GM10266 (cell line): Measurements from ENCODE around the gene OLA1.
"Not testable (repeated sequence)": the region's sequence is repeated elsewhere in the genome, so short reads cannot be mapped to it uniquely, and the experiment has no call there.

Experiments
- DNase-seq: peaks from one replicate; pipeline ENCODE4 v3.0.0; 2012; ENCODE audit errors: extremely low spot score
- TF ChIP-seq, protein P1 (sequence below): IDR thresholded peaks from 2 replicates; pipeline ENCODE4 v1.5.1; 2012; ENCODE audit warnings: mild to moderate bottlenecking, low read depth; ENCODE audit not compliant: control insufficient read depth, insufficient read depth; ENCODE audit errors: missing control alignments

The OLA1 gene

DNA sequence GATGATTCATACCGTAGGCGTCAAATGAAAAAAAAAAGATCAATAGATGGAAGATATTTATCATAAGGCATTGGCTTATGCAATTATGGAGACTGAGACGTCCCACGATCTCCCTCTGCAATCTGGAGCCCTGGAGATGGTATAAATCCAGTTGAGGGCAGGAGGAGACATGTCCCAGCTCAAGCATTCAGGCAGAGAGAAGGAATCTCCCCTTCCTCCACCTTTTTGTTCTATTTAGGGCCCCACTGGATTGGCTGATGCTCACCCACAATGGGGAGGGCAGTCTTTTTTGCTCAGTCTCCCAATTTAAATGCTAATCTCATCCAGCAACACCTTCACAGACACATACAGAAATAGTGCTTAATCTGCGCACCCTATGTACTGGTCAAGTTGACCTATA lies 18.0 kb upstream of the OLA1 start:
- TF ChIP-seq, protein P1, sequence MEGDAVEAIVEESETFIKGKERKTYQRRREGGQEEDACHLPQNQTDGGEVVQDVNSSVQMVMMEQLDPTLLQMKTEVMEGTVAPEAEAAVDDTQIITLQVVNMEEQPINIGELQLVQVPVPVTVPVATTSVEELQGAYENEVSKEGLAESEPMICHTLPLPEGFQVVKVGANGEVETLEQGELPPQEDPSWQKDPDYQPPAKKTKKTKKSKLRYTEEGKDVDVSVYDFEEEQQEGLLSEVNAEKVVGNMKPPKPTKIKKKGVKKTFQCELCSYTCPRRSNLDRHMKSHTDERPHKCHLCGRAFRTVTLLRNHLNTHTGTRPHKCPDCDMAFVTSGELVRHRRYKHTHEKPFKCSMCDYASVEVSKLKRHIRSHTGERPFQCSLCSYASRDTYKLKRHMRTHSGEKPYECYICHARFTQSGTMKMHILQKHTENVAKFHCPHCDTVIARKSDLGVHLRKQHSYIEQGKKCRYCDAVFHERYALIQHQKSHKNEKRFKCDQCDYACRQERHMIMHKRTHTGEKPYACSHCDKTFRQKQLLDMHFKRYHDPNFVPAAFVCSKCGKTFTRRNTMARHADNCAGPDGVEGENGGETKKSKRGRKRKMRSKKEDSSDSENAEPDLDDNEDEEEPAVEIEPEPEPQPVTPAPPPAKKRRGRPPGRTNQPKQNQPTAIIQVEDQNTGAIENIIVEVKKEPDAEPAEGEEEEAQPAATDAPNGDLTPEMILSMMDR = no peak
- DNase-seq = no peak

GRCh38 chr2:174263997-174264396 lies 15.7 kb upstream of the OLA1 start:
- TF ChIP-seq, protein P1 = no peak
- no peak for DNase-seq

- TF ChIP-seq, protein P1 = no peak
- no peak for DNase-seq
Observed at GRCh38 chr2:174259981-174260380, 11.6 kb upstream of the OLA1 start.

DNA sequence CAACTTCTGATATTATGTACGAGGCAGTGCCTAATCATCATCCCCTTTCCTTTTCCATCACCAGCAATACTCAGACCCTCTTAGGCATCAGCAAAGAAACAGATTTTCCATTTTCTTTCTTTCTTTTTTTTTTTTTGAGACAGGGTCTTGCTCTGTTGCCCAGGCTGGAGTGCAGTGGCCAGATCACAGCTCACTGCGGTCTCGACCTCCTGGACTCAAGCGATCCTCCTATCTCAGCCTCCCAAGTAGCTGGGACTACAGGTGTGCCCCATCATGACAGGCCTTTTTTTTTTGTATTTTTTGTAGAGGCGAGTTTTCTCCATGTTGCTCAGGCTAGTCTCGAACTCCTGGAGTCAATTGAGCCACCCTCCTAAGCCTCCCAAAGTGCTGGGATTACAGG lies 5.9 kb upstream of the OLA1 start:
- no peak for DNase-seq
- TF ChIP-seq, protein P1 = no peak

DNA sequence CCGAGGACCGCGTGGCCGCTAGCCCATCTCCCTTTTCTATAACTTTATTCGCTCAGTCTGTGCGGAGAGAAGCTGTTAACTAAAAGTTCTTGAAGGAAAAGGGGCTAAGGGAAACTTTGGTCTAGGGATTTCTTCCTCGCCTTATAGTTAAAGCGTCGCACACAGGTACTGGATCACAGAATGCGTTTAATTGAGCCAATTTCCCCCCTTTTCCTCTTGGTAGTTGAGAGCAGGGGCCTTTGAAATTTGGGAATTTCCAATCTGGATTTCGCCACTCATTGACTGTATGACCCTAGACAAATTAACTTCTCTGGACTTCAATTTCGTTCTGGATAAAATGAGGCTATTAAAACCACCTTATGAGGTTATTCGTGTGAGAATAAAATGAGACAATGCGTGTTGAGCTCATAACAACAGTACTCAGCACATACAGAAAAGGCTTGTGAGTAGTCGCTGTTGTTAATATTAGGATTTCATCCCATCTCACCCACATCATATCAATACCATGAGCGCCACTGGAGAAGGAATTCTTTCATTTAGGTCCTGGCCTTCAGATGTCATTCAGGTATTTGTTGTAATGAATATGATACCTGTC lies 763 bp upstream of the OLA1 start:
- TF ChIP-seq, protein P1 = no peak
- DNase-seq = no peak

GRCh38 chr2:174247474-174248186 lies 702 bp downstream of the OLA1 start:
- TF ChIP-seq, protein P1 = no peak
- DNase-seq = peak; percentile 33

GRCh38 chr2:174246944-174247381 lies 1.4 kb downstream of the OLA1 start:
- TF ChIP-seq, protein P1 = no peak
- no peak for DNase-seq

DNA sequence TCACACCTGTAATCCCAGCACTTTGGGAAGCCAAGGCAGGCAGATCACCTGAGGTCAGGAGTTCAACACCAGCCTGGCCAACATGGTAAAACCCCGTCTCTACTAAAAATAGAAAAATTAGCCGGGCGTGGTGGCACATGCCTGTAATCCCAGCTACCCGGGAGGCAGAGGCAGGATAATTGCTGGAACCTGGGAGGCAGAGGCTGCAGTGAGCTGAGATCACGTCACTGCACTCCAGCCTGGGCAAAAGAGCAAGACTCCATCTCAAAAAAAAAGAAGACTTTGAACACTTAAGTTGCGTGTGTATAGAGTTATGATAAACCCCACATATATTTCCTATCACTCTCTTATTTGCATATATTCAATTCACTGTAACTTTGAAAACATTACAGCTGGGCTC lies 2.7 kb downstream of the OLA1 start:
- not testable (repeated sequence) for DNase-seq
